ENCODE data around the gene CRIM1.

Gene CRIM1

GRCh38 chr2:36462311-36462935, 106.8 kb downstream of the CRIM1 start:
- no peak overlapping the region for H3K4me3 ChIP-seq (ENCODE audit: control insufficient read depth, low read depth, low read length)
- TF ChIP-seq CTCF (IDR thresholded peaks at IDR 0.05; ENCODE audit: control insufficient read depth, insufficient read depth, low read depth, low read length, missing control alignments), result no peak
- DNase-seq (ENCODE audit: low read depth), result no peak

GRCh38 chr2:36463365-36463764, 107.8 kb downstream of the CRIM1 start:
- DNase-seq (ENCODE audit: low read depth), result no peak
- no peak overlapping the region for H3K4me3 ChIP-seq (ENCODE audit: control insufficient read depth, low read depth, low read length)
- TF ChIP-seq CTCF (IDR thresholded peaks at IDR 0.05; ENCODE audit: control insufficient read depth, insufficient read depth, low read depth, low read length, missing control alignments), result no peak

- DNase-seq (ENCODE audit: low read depth), result no peak
- H3K4me3 ChIP-seq (ENCODE audit: control insufficient read depth, low read depth, low read length), result no peak overlapping the region
- TF ChIP-seq CTCF (IDR thresholded peaks at IDR 0.05; ENCODE audit: control insufficient read depth, insufficient read depth, low read depth, low read length, missing control alignments), result no peak
Measured at GRCh38 chr2:36464006-36464721, 108.6 kb downstream of the CRIM1 start.

- TF ChIP-seq CTCF (IDR thresholded peaks at IDR 0.05; ENCODE audit: control insufficient read depth, insufficient read depth, low read depth, low read length, missing control alignments), result no peak
- no peak overlapping the region for H3K4me3 ChIP-seq (ENCODE audit: control insufficient read depth, low read depth, low read length)
Measured at GRCh38 chr2:36466135-36466534, 110.6 kb downstream of the CRIM1 start.

GRCh38 chr2:36468463-36469105, 113.0 kb downstream of the CRIM1 start:
- no peak for TF ChIP-seq CTCF (IDR thresholded peaks at IDR 0.05; ENCODE audit: control insufficient read depth, insufficient read depth, low read depth, low read length, missing control alignments)
- DNase-seq (ENCODE audit: low read depth), result no peak
- no peak overlapping the region for H3K4me3 ChIP-seq (ENCODE audit: control insufficient read depth, low read depth, low read length)

More at GRCh38 chr2:36466135-36466534, 110.6 kb downstream of the CRIM1 start:
- DNase-seq (ENCODE audit: low read depth), result no peak

GRCh38 chr2:36469106-36469477, 113.5 kb downstream of the CRIM1 start:
- TF ChIP-seq CTCF (IDR thresholded peaks at IDR 0.05; ENCODE audit: control insufficient read depth, insufficient read depth, low read depth, low read length, missing control alignments), result no peak
- H3K4me3 ChIP-seq (ENCODE audit: control insufficient read depth, low read depth, low read length), result no peak overlapping the region
- DNase-seq (ENCODE audit: low read depth), result no peak
